ENCODE data around the gene EFHD2.
"Not testable (repeated sequence)": the region's sequence is repeated elsewhere in the genome, so short reads cannot be mapped to it uniquely, and the experiment has no call there.

EFHD2 gene

GRCh38 chr1:15409388-15410222, at the start of gene EFHD2:
Gene EFHD2, plus strand, starts transcription at chr1:15409888. Its CDS starts 84 bp downstream, at chr1:15409972.
- peak; percentile 76 for DNase-seq

- no peak for DNase-seq
These were observed 49.0 kb upstream of the EFHD2 start for GRCh38 chr1:15360700-15361099.

- DNase-seq = no peak
These were observed 47.5 kb upstream of the EFHD2 start for GRCh38 chr1:15362096-15362736.

- no peak for DNase-seq
These were observed 47.0 kb upstream of the EFHD2 start for GRCh38 chr1:15362737-15363128.

GRCh38 chr1:15364740-15365139, 44.9 kb upstream of the EFHD2 start:
- no peak for DNase-seq

GRCh38 chr1:15368888-15369287, 40.8 kb upstream of the EFHD2 start:
- DNase-seq = no peak

- no peak for DNase-seq
These were observed 39.4 kb upstream of the EFHD2 start for GRCh38 chr1:15370268-15370667.

- peak; percentile 39 for DNase-seq
These were observed 38.7 kb upstream of the EFHD2 start for GRCh38 chr1:15370781-15371520.

- DNase-seq = no peak
These were observed 37.8 kb upstream of the EFHD2 start for GRCh38 chr1:15371610-15372545.

GRCh38 chr1:15378729-15379128, 31.0 kb upstream of the EFHD2 start:
- no peak for DNase-seq

GRCh38 chr1:15379151-15379550, 30.5 kb upstream of the EFHD2 start:
- not testable (repeated sequence) for DNase-seq

- no peak for DNase-seq
These were observed 28.8 kb upstream of the EFHD2 start for GRCh38 chr1:15380601-15381508.

- DNase-seq = peak; percentile 52
These were observed 27.9 kb upstream of the EFHD2 start for GRCh38 chr1:15381805-15382204.

GRCh38 chr1:15382601-15383518, 26.8 kb upstream of the EFHD2 start:
- no peak for DNase-seq

- DNase-seq = no peak
These were observed 25.9 kb upstream of the EFHD2 start for GRCh38 chr1:15383810-15384209.

- DNase-seq = no peak
These were observed 25.3 kb upstream of the EFHD2 start for GRCh38 chr1:15384301-15384901.

- DNase-seq = no peak
These were observed 24.3 kb upstream of the EFHD2 start for GRCh38 chr1:15385420-15385819.

GRCh38 chr1:15386164-15386749, 23.4 kb upstream of the EFHD2 start:
- DNase-seq = no peak

- DNase-seq = no peak
These were observed 21.3 kb upstream of the EFHD2 start for GRCh38 chr1:15388201-15388880.
